HL-60 (cell line): ENCODE measurements around the gene GPATCH1.

ENCODE experiments used
- GABPA ChIP-seq: IDR thresholded peaks from 2 replicates; pipeline ENCODE4 v1.6.1; 2012; ENCODE audit warnings: low read depth
- POLR2AphosphoS5 ChIP-seq: IDR thresholded peaks from 2 replicates; pipeline ENCODE4 v1.6.1; 2012; ENCODE audit warnings: low read depth
- TF ChIP-seq, protein P1 (sequence below): IDR thresholded peaks from one replicate; pipeline ENCODE4 v1.5.1; 2011; ENCODE audit warnings: low read length, control low read depth, inconsistent platforms; ENCODE audit not compliant: insufficient read depth

DNA sequence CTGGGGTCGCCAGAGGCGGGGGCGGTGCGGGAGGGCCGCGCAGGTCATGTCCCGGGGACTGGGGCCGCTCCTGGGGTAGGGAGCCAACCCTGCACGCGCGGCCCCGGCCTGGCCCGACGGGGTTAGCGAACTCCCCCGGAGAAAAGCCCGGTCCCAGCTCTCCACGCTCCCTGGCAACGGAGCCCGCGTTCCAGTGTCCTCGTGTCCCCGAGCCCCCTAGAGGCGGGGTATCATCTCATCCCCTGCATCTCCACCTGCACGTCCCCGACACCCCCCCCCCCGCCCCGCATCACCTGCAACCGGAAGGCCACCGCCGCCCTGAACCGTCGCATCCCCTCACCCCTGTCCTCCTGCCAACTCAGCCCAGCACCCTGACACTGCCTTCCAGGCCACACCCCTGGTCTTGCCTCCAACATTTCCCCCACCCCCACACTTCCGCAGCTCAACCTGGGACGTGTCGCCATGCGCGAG is 53.6 kb downstream of the GPATCH1 start:
- TF ChIP-seq, protein P1, sequence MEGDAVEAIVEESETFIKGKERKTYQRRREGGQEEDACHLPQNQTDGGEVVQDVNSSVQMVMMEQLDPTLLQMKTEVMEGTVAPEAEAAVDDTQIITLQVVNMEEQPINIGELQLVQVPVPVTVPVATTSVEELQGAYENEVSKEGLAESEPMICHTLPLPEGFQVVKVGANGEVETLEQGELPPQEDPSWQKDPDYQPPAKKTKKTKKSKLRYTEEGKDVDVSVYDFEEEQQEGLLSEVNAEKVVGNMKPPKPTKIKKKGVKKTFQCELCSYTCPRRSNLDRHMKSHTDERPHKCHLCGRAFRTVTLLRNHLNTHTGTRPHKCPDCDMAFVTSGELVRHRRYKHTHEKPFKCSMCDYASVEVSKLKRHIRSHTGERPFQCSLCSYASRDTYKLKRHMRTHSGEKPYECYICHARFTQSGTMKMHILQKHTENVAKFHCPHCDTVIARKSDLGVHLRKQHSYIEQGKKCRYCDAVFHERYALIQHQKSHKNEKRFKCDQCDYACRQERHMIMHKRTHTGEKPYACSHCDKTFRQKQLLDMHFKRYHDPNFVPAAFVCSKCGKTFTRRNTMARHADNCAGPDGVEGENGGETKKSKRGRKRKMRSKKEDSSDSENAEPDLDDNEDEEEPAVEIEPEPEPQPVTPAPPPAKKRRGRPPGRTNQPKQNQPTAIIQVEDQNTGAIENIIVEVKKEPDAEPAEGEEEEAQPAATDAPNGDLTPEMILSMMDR = no peak
- TF ChIP-seq GABPA (no peak), POLR2AphosphoS5 (no peak)
